ENCODE measurements around the gene PRIMPOL. TPM values are rescaled to one million over a fixed set of nuclear protein-coding genes. Genes with fewer than 3 reads are reported as not detected.

The PRIMPOL gene
- total RNA-seq, 1 experiment from 2014 or later, result 9.4 TPM

DNA sequence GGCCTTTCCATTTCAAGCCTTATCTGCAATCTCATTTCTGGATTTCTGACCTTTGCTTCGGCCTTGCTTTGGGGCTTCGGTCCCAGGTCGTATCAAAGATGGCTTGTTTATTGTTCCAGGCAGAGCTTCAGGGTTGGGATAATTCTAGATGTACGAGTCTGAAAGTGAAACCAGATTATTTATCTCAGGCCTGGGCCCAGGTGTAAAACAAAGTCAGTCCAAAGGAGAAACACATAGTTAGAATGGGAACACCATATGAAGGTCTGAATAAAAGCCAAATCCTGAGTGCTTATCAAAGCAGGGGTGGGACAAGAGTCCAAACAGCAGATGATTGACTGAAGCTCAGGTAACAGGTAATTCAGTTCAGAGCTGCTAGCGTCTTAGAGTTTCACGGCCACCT lies 17.1 kb downstream of the PRIMPOL start:
- ChIA-PET CTCF (no interaction called here), POLR2A (ENCODE audit: unreplicated experiment) (no interaction called here)
- H2AFZ ChIP-seq (ENCODE audit: low read length), result no peak overlapping the region
- H3K4me3 ChIP-seq (ENCODE audit: low read length), result no peak overlapping the region
- BruUV-seq (replicated peaks), result no TSS peak
- no peaks in the 10 kb centered on the region for H3K27me3 ChIP-seq (ENCODE audit: low read length)
- H3K27ac ChIP-seq (ENCODE audit: low read length), result no peak overlapping the region
- no peaks in the 10 kb centered on the region for H3K4me1 ChIP-seq (ENCODE audit: insufficient read depth, low read length)
- no peak for DNase-seq
- no peak overlapping the region for H3K9ac ChIP-seq (ENCODE audit: low read length)
- no peak for TF ChIP-seq CTCF (conservative IDR thresholded peaks at IDR 0.05; ENCODE audit: low read depth, low read length)
- TF ChIP-seq EZH2phosphoT487 (IDR thresholded peaks at IDR 0.05; ENCODE audit: borderline replicate concordance, low read length), result no peak
- TF ChIP-seq EZH2 (IDR thresholded peaks at IDR 0.05; ENCODE audit: low read length, unreplicated experiment), result no peak
- H3K79me2 ChIP-seq (ENCODE audit: low read length), result no peaks in the 10 kb centered on the region
- H3K4me2 ChIP-seq (ENCODE audit: low read length), result no peak overlapping the region
- H3K9me2 ChIP-seq (replicated peaks; ENCODE audit: low read length), result no peaks in the 10 kb centered on the region
- H3K36me3 ChIP-seq (ENCODE audit: low read depth, low read length), result no peaks in the 10 kb centered on the region
- no peaks in the 10 kb centered on the region for H3K9me3 ChIP-seq (ENCODE audit: low read length)
- no peaks in the 10 kb centered on the region for H4K20me1 ChIP-seq (ENCODE audit: low read length)
- H3F3A ChIP-seq (ENCODE audit: low read length, unreplicated experiment), result no peaks in the 10 kb centered on the region
- no peak for ATAC-seq
- intact Hi-C loops (cut with micrococcal nuclease), result no loop called here

DNA sequence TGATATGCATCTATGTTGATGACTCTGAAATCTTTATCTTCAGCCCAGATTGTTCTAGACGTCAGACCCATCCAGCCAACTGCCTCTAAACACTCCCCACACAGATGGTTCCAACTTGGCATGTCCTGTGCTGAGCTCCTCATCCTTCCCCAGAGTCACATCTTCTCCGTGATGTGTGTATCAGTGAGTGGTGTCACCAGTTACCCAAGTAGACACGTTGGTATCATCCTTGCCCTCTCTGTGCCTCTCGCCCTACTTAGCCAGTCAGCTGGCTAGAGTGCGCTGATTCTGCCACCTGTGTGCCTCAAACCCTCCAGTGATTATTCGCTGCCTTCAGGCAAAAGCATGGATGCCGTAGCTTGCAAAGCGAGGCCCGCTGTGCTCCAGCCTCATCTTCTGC lies 18.6 kb downstream of the PRIMPOL start:
- Histone ChIP-seq H3K27me3 (ENCODE audit: low read length) (no peaks in the 10 kb centered on the region), H3K9me2 (replicated peaks; ENCODE audit: low read length) (no peaks in the 10 kb centered on the region), H3F3A (ENCODE audit: low read length, unreplicated experiment) (no peaks in the 10 kb centered on the region), H3K79me2 (ENCODE audit: low read length) (no peaks in the 10 kb centered on the region), H3K9ac (ENCODE audit: low read length) (no peak overlapping the region), H3K9me3 (ENCODE audit: low read length) (no peaks in the 10 kb centered on the region), H3K4me2 (ENCODE audit: low read length) (no peak overlapping the region), H3K36me3 (ENCODE audit: low read depth, low read length) (no peaks in the 10 kb centered on the region; the same call in 1 of the 2 replicates), H3K4me1 (ENCODE audit: insufficient read depth, low read length) (no peaks in the 10 kb centered on the region), H3K27ac (ENCODE audit: low read length) (no peak overlapping the region), H4K20me1 (ENCODE audit: low read length) (no peaks in the 10 kb centered on the region), H3K4me3 (ENCODE audit: low read length) (no peak overlapping the region), H2AFZ (ENCODE audit: low read length) (no peak overlapping the region)
- no peak for DNase-seq
- no peak for ATAC-seq
- BruUV-seq (replicated peaks), result no TSS peak
- TF ChIP-seq EZH2 (IDR thresholded peaks at IDR 0.05; ENCODE audit: low read length, unreplicated experiment) (no peak), CTCF (conservative IDR thresholded peaks at IDR 0.05; ENCODE audit: low read depth, low read length) (no peak), EZH2phosphoT487 (IDR thresholded peaks at IDR 0.05; ENCODE audit: borderline replicate concordance, low read length) (no peak)
- ChIA-PET CTCF (no interaction called here), POLR2A (ENCODE audit: unreplicated experiment) (no interaction called here)
- intact Hi-C loops (cut with micrococcal nuclease), result no loop called here

GRCh38 chr4:184668511-184669114 lies 19.1 kb downstream of the PRIMPOL start:
- no peak for TF ChIP-seq EZH2 (IDR thresholded peaks at IDR 0.05; ENCODE audit: low read length, unreplicated experiment)
- TF ChIP-seq EZH2phosphoT487 (IDR thresholded peaks at IDR 0.05; ENCODE audit: borderline replicate concordance, low read length), result no peak
- TF ChIP-seq CTCF (conservative IDR thresholded peaks at IDR 0.05; ENCODE audit: low read depth, low read length), result no peak
- POLR2A ChIA-PET (ENCODE audit: unreplicated experiment), result no interaction called here

More at GRCh38 chr4:184668511-184669114, 19.1 kb downstream of the PRIMPOL start:
- Histone ChIP-seq H2AFZ (ENCODE audit: low read length) (no peak overlapping the region), H3K27ac (ENCODE audit: low read length) (no peak overlapping the region), H3K4me2 (ENCODE audit: low read length) (no peak overlapping the region), H3K4me1 (ENCODE audit: insufficient read depth, low read length) (no peaks in the 10 kb centered on the region), H3F3A (ENCODE audit: low read length, unreplicated experiment) (no peaks in the 10 kb centered on the region), H3K9ac (ENCODE audit: low read length) (no peak overlapping the region), H3K36me3 (ENCODE audit: low read depth, low read length) (no peaks in the 10 kb centered on the region; the same call in 1 of the 2 replicates), H3K79me2 (ENCODE audit: low read length) (no peaks in the 10 kb centered on the region), H3K27me3 (ENCODE audit: low read length) (no peaks in the 10 kb centered on the region), H3K4me3 (ENCODE audit: low read length) (no peak overlapping the region), H3K9me3 (ENCODE audit: low read length) (no peaks in the 10 kb centered on the region), H4K20me1 (ENCODE audit: low read length) (no peaks in the 10 kb centered on the region), H3K9me2 (replicated peaks; ENCODE audit: low read length) (no peaks in the 10 kb centered on the region)
- DNase-seq (no peak), ATAC-seq (no peak)
- intact Hi-C loops (cut with micrococcal nuclease), result no loop called here
- BruUV-seq (replicated peaks), result no TSS peak
- CTCF ChIA-PET, result no interaction called here
